ENCODE data around the gene MSRB3.

DNA sequence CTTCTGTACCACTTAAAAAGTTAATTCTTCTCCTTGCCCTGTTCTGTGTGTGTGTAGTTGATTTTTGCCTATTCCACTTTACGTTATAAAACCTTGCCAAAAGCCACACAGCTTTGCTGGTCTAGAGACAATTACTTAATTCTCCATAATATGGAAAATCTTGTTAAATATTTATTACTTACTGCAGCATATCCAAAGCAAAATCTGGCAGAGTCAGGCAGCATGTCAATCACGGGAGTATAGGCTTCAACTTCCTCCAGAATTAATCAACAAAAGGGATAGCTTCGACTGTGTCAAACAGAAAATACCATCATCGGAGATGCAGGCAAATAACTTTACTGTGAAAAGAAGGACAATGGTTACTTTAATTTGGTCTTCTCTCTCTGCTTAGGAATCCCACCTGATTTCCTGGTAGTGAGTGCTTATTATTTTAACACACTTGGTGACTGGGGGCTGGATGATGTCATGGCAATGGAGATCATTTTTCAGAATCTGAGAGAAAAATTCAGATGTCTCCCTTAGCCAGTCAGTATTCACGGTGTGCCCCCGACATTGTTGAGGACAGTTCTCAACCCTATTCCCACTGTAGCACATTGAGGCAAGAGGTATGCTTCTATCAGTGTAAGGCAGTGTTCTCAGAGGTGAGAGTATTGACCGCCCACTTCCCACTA, 3.7 kb upstream of the MSRB3 start:
- TF ChIP-seq, protein P1, sequence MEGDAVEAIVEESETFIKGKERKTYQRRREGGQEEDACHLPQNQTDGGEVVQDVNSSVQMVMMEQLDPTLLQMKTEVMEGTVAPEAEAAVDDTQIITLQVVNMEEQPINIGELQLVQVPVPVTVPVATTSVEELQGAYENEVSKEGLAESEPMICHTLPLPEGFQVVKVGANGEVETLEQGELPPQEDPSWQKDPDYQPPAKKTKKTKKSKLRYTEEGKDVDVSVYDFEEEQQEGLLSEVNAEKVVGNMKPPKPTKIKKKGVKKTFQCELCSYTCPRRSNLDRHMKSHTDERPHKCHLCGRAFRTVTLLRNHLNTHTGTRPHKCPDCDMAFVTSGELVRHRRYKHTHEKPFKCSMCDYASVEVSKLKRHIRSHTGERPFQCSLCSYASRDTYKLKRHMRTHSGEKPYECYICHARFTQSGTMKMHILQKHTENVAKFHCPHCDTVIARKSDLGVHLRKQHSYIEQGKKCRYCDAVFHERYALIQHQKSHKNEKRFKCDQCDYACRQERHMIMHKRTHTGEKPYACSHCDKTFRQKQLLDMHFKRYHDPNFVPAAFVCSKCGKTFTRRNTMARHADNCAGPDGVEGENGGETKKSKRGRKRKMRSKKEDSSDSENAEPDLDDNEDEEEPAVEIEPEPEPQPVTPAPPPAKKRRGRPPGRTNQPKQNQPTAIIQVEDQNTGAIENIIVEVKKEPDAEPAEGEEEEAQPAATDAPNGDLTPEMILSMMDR (IDR thresholded peaks at IDR 0.05; ENCODE audit: low read depth, low read length) = no peak
- no peak for TF ChIP-seq EZH2phosphoT487 (IDR thresholded peaks at IDR 0.05; ENCODE audit: low read depth)
